HEK293T (cell line): ENCODE data around the gene MYRFL.
"Not testable (repeated sequence)": the region's sequence is repeated elsewhere in the genome, so short reads cannot be mapped to it uniquely, and the experiment has no call there.

Experiments
- CTCF ChIA-PET: fragments of 350-600 bp; formaldehyde crosslinking; extraction: SDS; loops from one replicate; lab custom pipeline; 2021; ENCODE audit warnings: antibody characterized with exemption, inconsistent platforms; lab: Yijun Ruan, JAX
- POLR2A ChIA-PET: fragments of 350-600 bp; formaldehyde crosslinking; extraction: SDS; loops from one replicate; lab custom pipeline; 2020; ENCODE audit warnings: antibody characterized with exemption, inconsistent platforms; lab: Yijun Ruan, JAX
- DNase-seq: peaks from one replicate; pipeline ENCODE4 v3.0.0; 2012; ENCODE audit warnings: mixed read lengths; ENCODE audit errors: extremely low spot score
- ARNT ChIP-seq: fragments of 450-650 bp; IDR thresholded peaks from 2 replicates; pipeline ENCODE4 v1.6.1; 2017; ENCODE audit warnings: mild to moderate bottlenecking
- BHLHE40 ChIP-seq: fragments of 450-650 bp; IDR thresholded peaks from 2 replicates; pipeline ENCODE4 v1.6.1; 2016; ENCODE audit warnings: mild to moderate bottlenecking, moderate library complexity, borderline replicate concordance
- CTBP1 ChIP-seq: fragments of 450-650 bp; IDR thresholded peaks from 2 replicates; pipeline ENCODE4 v1.6.1; 2016; ENCODE audit warnings: borderline replicate concordance
- ELF4 ChIP-seq: fragments of 450-650 bp; IDR thresholded peaks from 2 replicates; pipeline ENCODE4 v1.6.1; 2017; ENCODE audit warnings: antibody characterized with exemption
- FOXA1 ChIP-seq: fragments of 450-650 bp; IDR thresholded peaks from 2 replicates; pipeline ENCODE4 v1.6.1; 2016; ENCODE audit warnings: mild to moderate bottlenecking
- FOXK2 ChIP-seq: fragments of 450-650 bp; IDR thresholded peaks from 2 replicates; pipeline ENCODE4 v1.6.1; 2016; ENCODE audit warnings: mild to moderate bottlenecking
- FOXM1 ChIP-seq: fragments of 450-650 bp; IDR thresholded peaks from 2 replicates; pipeline ENCODE4 v1.6.1; 2017; ENCODE audit warnings: mild to moderate bottlenecking, borderline replicate concordance
- HDGF ChIP-seq: fragments of 450-650 bp; IDR thresholded peaks from 2 replicates; pipeline ENCODE4 v1.6.1; 2017; ENCODE audit warnings: antibody characterized with exemption, borderline replicate concordance
- L3MBTL2 ChIP-seq: fragments of 450-650 bp; conservative IDR thresholded peaks from 2 replicates; pipeline ENCODE4 v1.6.1; 2016; ENCODE audit warnings: mild to moderate bottlenecking
- LEF1 ChIP-seq: fragments of 450-650 bp; IDR thresholded peaks from 2 replicates; pipeline ENCODE4 v1.6.1; 2017; ENCODE audit warnings: mild to moderate bottlenecking, borderline replicate concordance
- NFRKB ChIP-seq: fragments of 450-650 bp; IDR thresholded peaks from 2 replicates; pipeline ENCODE4 v1.6.1; 2016; ENCODE audit warnings: mild to moderate bottlenecking, moderate library complexity
- SP1 ChIP-seq: fragments of 450-650 bp; IDR thresholded peaks from 2 replicates; pipeline ENCODE4 v1.6.1; 2017
- SUZ12 ChIP-seq: fragments of 450-650 bp; IDR thresholded peaks from 2 replicates; pipeline ENCODE4 v1.6.1; 2016; ENCODE audit warnings: mild to moderate bottlenecking
- TARDBP ChIP-seq: fragments of 450-650 bp; IDR thresholded peaks from 2 replicates; pipeline ENCODE4 v1.6.1; 2016
- ZNF384 ChIP-seq: fragments of 450-650 bp; IDR thresholded peaks from 2 replicates; pipeline ENCODE4 v1.6.1; 2016
- TF ChIP-seq, protein P1 (sequence below): fragments of 450-650 bp; IDR thresholded peaks from 2 replicates; pipeline ENCODE4 v1.6.1; 2016

MYRFL gene

DNA sequence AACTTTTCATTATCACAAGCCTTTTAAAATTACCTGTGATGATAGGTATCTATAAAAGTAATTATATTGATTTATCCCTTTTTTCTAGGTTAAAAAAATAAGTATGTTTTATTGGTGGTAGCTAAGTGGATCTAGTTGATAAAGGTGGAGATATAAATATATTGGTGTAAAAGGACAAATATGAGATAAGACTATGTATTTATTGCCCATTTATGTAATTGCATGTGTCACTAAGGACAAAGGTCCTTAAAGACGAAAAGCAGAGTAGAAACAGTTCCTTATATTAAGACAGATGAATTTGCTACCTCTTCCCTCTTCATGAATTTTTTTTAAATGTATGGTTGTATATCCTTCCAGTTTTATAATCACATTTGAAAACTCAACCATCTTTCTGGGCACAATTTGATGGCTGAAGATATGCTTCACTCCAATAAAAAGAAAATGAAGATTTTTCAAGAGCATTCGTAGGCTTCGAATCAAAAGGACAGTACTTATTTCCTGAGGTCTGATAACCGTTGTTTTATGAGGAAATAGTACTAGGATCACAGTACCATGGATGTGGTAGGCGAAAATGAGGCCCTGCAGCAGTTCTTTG lies at the start of gene MYRFL:
Gene MYRFL (plus strand): TSS at position 262 of the 595 bp plus-strand sequence. CDS start 291 bp downstream, at position 553.
- CTCF ChIA-PET, result no interaction called here
- POLR2A ChIA-PET, result no interaction called here
- TF ChIP-seq BHLHE40, result no peak
- no peak for TF ChIP-seq L3MBTL2
- TF ChIP-seq CTBP1, result no peak
- TF ChIP-seq SP1, result no peak

DNA sequence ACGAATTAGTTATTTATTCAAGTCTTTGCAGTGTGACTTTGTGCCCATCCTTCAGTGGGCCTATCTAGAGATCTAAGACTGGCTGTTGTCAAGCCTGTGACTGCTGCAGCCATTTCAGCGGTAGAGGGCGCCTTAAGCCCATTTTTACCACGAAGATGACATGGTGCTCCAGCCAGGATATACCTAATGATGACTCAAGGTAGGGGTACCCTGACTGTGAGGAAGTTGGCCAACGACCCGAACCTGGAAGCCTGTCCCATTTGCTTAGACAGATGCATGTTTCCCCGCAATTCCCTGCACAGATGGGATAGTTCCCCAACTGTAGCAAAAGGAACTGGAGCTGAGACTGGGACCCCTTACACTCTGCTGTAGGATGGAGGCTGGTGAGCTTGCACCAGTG lies 45.1 kb upstream of the MYRFL start:
- POLR2A ChIA-PET, result no interaction called here
- TF ChIP-seq SUZ12, result no peak
- no peak for TF ChIP-seq HDGF
- TF ChIP-seq FOXM1, result no peak
- TF ChIP-seq ARNT, result no peak
- no peak for TF ChIP-seq L3MBTL2
- TF ChIP-seq FOXK2, result no peak
- no peak for TF ChIP-seq CTBP1
- no peak for TF ChIP-seq BHLHE40
- TF ChIP-seq, protein P1, sequence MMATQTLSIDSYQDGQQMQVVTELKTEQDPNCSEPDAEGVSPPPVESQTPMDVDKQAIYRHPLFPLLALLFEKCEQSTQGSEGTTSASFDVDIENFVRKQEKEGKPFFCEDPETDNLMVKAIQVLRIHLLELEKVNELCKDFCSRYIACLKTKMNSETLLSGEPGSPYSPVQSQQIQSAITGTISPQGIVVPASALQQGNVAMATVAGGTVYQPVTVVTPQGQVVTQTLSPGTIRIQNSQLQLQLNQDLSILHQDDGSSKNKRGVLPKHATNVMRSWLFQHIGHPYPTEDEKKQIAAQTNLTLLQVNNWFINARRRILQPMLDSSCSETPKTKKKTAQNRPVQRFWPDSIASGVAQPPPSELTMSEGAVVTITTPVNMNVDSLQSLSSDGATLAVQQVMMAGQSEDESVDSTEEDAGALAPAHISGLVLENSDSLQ, result no peak
- no peak for TF ChIP-seq TARDBP
- no peak for TF ChIP-seq SP1
- TF ChIP-seq FOXA1, result no peak
- TF ChIP-seq NFRKB, result no peak
- TF ChIP-seq ELF4, result no peak
- no peak for TF ChIP-seq ZNF384
- TF ChIP-seq LEF1, result no peak
- DNase-seq, result peak; percentile 16
- CTCF ChIA-PET, result interaction anchor here (0.7 kb wide), 1 partner anchor 1675 kb away, joined by 3 read pairs; no protein-coding TSS in a partner anchor

More for the DNA sequence above, at the start of gene MYRFL:
- DNase-seq, result no peak

DNA sequence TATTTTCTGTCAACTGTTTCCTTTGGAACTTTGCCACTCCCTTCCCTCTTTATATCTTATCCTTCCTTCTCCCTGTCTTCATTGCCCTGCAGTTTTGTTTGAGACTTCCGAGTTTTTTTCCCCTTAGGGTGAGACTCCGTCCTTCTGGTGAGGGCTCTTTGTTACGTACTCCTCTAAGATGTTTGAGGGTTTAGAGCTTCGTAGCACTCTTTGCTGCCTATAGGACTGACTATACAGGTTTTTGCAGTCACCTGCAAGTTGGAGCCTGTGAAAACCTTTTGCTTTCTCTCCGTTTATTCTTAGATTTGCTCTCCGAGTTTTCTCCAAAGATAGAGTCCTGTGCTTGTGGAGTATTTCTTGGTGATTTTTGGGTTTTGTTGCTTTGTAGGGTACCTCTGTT lies 41.7 kb upstream of the MYRFL start:
- CTCF ChIA-PET, result no interaction called here
- POLR2A ChIA-PET, result no interaction called here
- no peak for DNase-seq
- TF ChIP-seq ZNF384, result no peak
- TF ChIP-seq FOXM1, result no peak
- no peak for TF ChIP-seq NFRKB
- no peak for TF ChIP-seq LEF1
- no peak for TF ChIP-seq CTBP1
- TF ChIP-seq TARDBP, result no peak
- TF ChIP-seq FOXK2, result no peak
- TF ChIP-seq, protein P1, result no peak
- TF ChIP-seq FOXA1, result no peak
- no peak for TF ChIP-seq L3MBTL2
- TF ChIP-seq BHLHE40, result no peak
- no peak for TF ChIP-seq ARNT
- TF ChIP-seq ELF4, result no peak
- TF ChIP-seq SP1, result no peak
- no peak for TF ChIP-seq SUZ12
- no peak for TF ChIP-seq HDGF

DNA sequence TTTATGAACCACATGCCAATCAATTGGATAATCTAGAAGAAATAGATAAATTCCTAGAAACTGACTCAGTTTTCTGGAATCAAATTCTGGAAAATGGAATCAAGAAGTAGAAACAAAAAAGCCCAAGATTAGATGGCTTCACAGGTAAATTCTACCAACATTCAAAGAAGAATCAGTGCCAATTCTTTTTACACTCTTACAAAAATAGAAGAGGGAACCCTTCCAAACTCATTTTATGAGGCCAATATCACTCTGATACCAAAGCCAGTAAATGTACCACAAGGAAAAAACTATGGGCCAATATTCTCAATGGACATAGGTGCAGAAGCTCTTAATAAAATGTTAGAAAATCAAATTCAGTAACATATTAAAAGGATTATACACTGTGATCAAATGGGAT lies 35.7 kb upstream of the MYRFL start:
- CTCF ChIA-PET, result no interaction called here
- POLR2A ChIA-PET, result no interaction called here

DNA sequence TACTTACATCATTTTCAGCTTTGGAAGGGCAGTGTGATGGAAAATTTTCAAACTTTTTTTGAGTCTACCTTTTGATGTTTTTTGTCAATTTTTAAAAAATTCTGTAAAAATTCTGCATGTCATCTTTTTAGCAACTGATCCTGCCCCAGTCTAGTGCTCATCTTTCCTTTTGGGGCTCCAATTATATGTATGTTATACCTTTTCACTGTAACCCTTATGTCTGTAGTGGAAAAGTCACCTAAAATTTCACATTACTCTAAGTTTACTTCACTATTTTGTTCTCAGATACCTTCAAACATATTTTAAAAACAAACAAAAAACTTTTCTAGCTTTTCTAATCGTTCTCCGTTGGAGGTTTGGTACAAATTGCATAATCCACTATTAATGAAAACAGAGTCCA lies 32.5 kb upstream of the MYRFL start:
- DNase-seq, result no peak
- no peak for TF ChIP-seq BHLHE40
- no peak for TF ChIP-seq ARNT
- no peak for TF ChIP-seq FOXA1
- no peak for TF ChIP-seq LEF1
- TF ChIP-seq TARDBP, result no peak
- TF ChIP-seq FOXM1, result no peak
- TF ChIP-seq SUZ12, result no peak
- TF ChIP-seq SP1, result no peak
- TF ChIP-seq, protein P1, result no peak
- TF ChIP-seq ELF4, result no peak
- TF ChIP-seq CTBP1, result no peak
- TF ChIP-seq L3MBTL2, result no peak
- no peak for TF ChIP-seq FOXK2
- TF ChIP-seq HDGF, result no peak
- TF ChIP-seq ZNF384, result no peak
- no peak for TF ChIP-seq NFRKB
- ChIA-PET CTCF (no interaction called here), POLR2A (no interaction called here)

More for the DNA sequence above, 35.7 kb upstream of the MYRFL start:
- DNase-seq, result no peak
- TF ChIP-seq LEF1, result no peak
- TF ChIP-seq, protein P1, result no peak
- TF ChIP-seq NFRKB, result no peak
- TF ChIP-seq SP1, result no peak
- TF ChIP-seq SUZ12, result no peak
- TF ChIP-seq ARNT, result no peak
- TF ChIP-seq FOXM1, result no peak
- no peak for TF ChIP-seq ELF4
- TF ChIP-seq TARDBP, result no peak
- no peak for TF ChIP-seq FOXK2
- no peak for TF ChIP-seq FOXA1
- TF ChIP-seq L3MBTL2, result no peak
- TF ChIP-seq HDGF, result no peak
- TF ChIP-seq CTBP1, result no peak
- TF ChIP-seq ZNF384, result no peak
- no peak for TF ChIP-seq BHLHE40

DNA sequence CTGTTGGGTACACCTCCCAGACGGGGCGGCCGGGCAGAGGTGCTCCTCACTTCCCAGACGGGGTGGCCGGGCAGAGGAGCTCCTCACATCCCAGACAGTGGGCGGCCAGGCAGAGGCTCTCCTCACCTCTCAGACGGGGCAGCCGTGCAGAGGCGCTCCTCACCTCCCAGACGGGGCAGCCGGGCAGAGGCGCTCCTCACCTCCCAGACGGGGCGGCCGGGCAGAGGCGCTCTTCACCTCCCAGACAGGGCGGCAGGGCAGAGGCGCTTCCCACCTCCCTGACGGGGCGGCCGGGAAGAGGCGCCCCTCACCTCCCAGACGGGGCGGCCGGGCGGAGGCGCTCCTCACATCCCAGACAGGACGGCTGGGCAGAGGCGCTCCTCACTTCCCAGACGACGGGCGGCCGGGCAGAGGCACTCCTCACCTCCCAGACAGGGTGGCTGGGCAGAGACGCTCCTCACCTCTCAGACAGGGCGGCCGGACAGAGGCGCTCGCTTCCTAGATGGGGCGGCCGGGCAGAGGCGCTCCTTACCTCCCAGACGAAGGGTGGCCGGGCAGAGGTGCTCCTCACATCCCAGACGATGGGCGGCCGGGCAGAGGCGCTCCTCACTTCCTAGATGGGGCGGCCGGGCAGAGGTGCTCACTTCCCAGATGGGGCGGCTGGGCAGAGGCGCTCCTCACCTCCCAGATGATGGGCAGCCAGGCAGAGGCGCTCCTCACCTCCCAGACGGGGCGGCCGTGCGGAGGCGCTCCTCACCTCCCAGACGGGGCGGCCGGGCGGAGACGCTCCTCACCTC lies 17.7 kb upstream of the MYRFL start:
- POLR2A ChIA-PET, DNase-seq, CTCF ChIA-PET: not testable (repeated sequence)
